Measurements from ENCODE around the gene RASA1.

Gene RASA1

GRCh38 chr5:87367243-87367642 lies 99.6 kb downstream of the RASA1 start:
- no peak for DNase-seq

- no peak for DNase-seq
These were observed 100.9 kb downstream of the RASA1 start for GRCh38 chr5:87368601-87369000.

- no peak for DNase-seq
These were observed 101.7 kb downstream of the RASA1 start for GRCh38 chr5:87369431-87369830.

GRCh38 chr5:87372705-87373104 lies 105.0 kb downstream of the RASA1 start:
- no peak for DNase-seq

- no peak for DNase-seq
These were observed 114.5 kb downstream of the RASA1 start for GRCh38 chr5:87382224-87382623.

GRCh38 chr5:87383216-87383615 lies 115.5 kb downstream of the RASA1 start:
- no peak for DNase-seq

- DNase-seq, result no peak
These were observed 118.1 kb downstream of the RASA1 start for GRCh38 chr5:87385802-87386201.

GRCh38 chr5:87388129-87388528 lies 120.4 kb downstream of the RASA1 start:
- DNase-seq, result no peak

- no peak for DNase-seq
These were observed 121.8 kb downstream of the RASA1 start for GRCh38 chr5:87389296-87390034.

GRCh38 chr5:87390075-87390474 lies 122.4 kb downstream of the RASA1 start:
- no peak for DNase-seq

GRCh38 chr5:87390576-87391199 lies 123.0 kb downstream of the RASA1 start:
- DNase-seq, result no peak

GRCh38 chr5:87392170-87392569 lies 124.5 kb downstream of the RASA1 start:
- no peak for DNase-seq

- no peak for DNase-seq
These were observed 125.1 kb downstream of the RASA1 start for GRCh38 chr5:87392801-87393200.

GRCh38 chr5:87393331-87393730 lies 125.6 kb downstream of the RASA1 start:
- DNase-seq, result no peak

- DNase-seq, result no peak
These were observed 126.9 kb downstream of the RASA1 start for GRCh38 chr5:87394411-87395165.

GRCh38 chr5:87398981-87399614 lies 131.4 kb downstream of the RASA1 start:
- DNase-seq, result no peak

- no peak for DNase-seq
These were observed 132.0 kb downstream of the RASA1 start for GRCh38 chr5:87399720-87400119.

- DNase-seq, result no peak
These were observed 132.7 kb downstream of the RASA1 start for GRCh38 chr5:87400305-87400899.

GRCh38 chr5:87401626-87402025 lies 133.9 kb downstream of the RASA1 start:
- DNase-seq, result no peak

GRCh38 chr5:87403409-87403808 lies 135.7 kb downstream of the RASA1 start:
- DNase-seq, result no peak

- no peak for DNase-seq
These were observed 136.2 kb downstream of the RASA1 start for GRCh38 chr5:87403899-87404298.

GRCh38 chr5:87404359-87404758 lies 136.7 kb downstream of the RASA1 start:
- no peak for DNase-seq

Measured in stimulated activated CD4-positive, alpha-beta T cell treated with anti-CD3 and anti-CD28 coated beads, Interleukin-12 subunit alpha, Interleukin-12 subunit beta, amount 100 ng/mL, for 4 hours (primary cell).